ENCODE data around the gene PTPN18. TPM values are rescaled to one million over a fixed set of nuclear protein-coding genes. Genes with fewer than 3 reads are reported as not detected.
A peak's percentile ranks its signal among the peaks of the same experiment; 100 is the strongest.

The PTPN18 gene
- total RNA-seq, 4 donors from 2014 or later, result 3.0 to 15.2 (median 7.0) TPM

GRCh38 chr2:130337735-130338325, 18.0 kb upstream of the PTPN18 start:
- no peak overlapping the region for H3K4me3 ChIP-seq
- ATAC-seq (no peak), DNase-seq (no peak)
- intact Hi-C loops (cut with DNase I; ENCODE audit: low total_unique reads) (no loop called here), in situ Hi-C loops (cut with MboI; ENCODE audit: low sequenced_read_pairs in 4 of 4) (loop anchor here (5.0 to 25.0 kb wide), 3 partner anchors 151 to 401 kb away; partner anchors contain the start of genes MZT2B (in 3 of the 4), SMPD4 (in 3 of the 4) and TUBA3E (in 3 of the 4))
- H3K4me1 ChIP-seq, result peaks cover 5 to 7% of the 10 kb centered on the region in 2 donors
- no peaks in the 10 kb centered on the region for H3K27me3 ChIP-seq
- TF ChIP-seq POLR2A (IDR thresholded peaks at IDR 0.05) (no peak), CTCF (IDR thresholded peaks at IDR 0.05 in 4 of 5, conservative IDR thresholded peaks at IDR 0.05 in 1 of 5) (no peak)
- H3K27ac ChIP-seq, result no peak overlapping the region
- H3K9me3 ChIP-seq, result no peaks in the 10 kb centered on the region
- peaks cover 0 to 8% of the 10 kb centered on the region in 2 donors for H3K36me3 ChIP-seq

GRCh38 chr2:130338793-130339345, 17.0 kb upstream of the PTPN18 start:
- Histone ChIP-seq H3K4me1 (peaks cover 10 to 16% of the 10 kb centered on the region in 2 donors), H3K36me3 (peaks cover 0 to 8% of the 10 kb centered on the region in 2 donors), H3K9me3 (no peaks in the 10 kb centered on the region), H3K27me3 (no peaks in the 10 kb centered on the region), H3K27ac (peak overlapping the region in 1 of 4 donors; percentile 15), H3K4me3 (no peak overlapping the region)
- no peak for TF ChIP-seq POLR2A (IDR thresholded peaks at IDR 0.05)
- TF ChIP-seq CTCF (IDR thresholded peaks at IDR 0.05 in 4 of 5, conservative IDR thresholded peaks at IDR 0.05 in 1 of 5), result no peak
- intact Hi-C loops (cut with DNase I; ENCODE audit: low total_unique reads) (no loop called here), in situ Hi-C loops (cut with MboI; ENCODE audit: low sequenced_read_pairs in 4 of 4) (loop anchor here (5.0 to 25.0 kb wide), 3 partner anchors 152 to 402 kb away; partner anchors contain the start of genes MZT2B (in 3 of the 4), SMPD4 (in 3 of the 4) and TUBA3E (in 3 of the 4))
- ATAC-seq, result no peak
- DNase-seq, result no peak

- TF ChIP-seq CTCF (IDR thresholded peaks at IDR 0.05 in 4 of 5, conservative IDR thresholded peaks at IDR 0.05 in 1 of 5) (no peak), POLR2A (IDR thresholded peaks at IDR 0.05) (no peak)
- no peak for DNase-seq
- H3K27ac ChIP-seq, result no peak overlapping the region
- H3K4me1 ChIP-seq, result peaks cover 14 to 21% of the 10 kb centered on the region in 2 donors
- in situ Hi-C loops (cut with MboI; ENCODE audit: low sequenced_read_pairs in 4 of 4), result loop anchor here (5.0 to 25.0 kb wide), 3 partner anchors 153 to 403 kb away; partner anchors contain the start of genes MZT2B (in 3 of the 4), SMPD4 (in 3 of the 4) and TUBA3E (in 3 of the 4)
- H3K36me3 ChIP-seq, result peaks cover 0 to 16% of the 10 kb centered on the region in 2 donors
- no peak overlapping the region for H3K4me3 ChIP-seq
- H3K9me3 ChIP-seq, result no peaks in the 10 kb centered on the region
- intact Hi-C loops (cut with DNase I; ENCODE audit: low total_unique reads), result loop anchor here (5.0 kb wide), 3 partner anchors 463 to 1332 kb away; partner anchors contain the start of gene FAM168B
- no peaks in the 10 kb centered on the region for H3K27me3 ChIP-seq
- no peak for ATAC-seq
Observed at GRCh38 chr2:130339885-130340745, 15.7 kb upstream of the PTPN18 start.

- Histone ChIP-seq H3K36me3 (peaks cover 0 to 31% of the 10 kb centered on the region in 2 donors), H3K9me3 (no peaks in the 10 kb centered on the region), H3K27ac (peak overlapping the region; percentile 87 to 91 (median 88)), H3K27me3 (no peaks in the 10 kb centered on the region), H3K4me3 (peak overlapping the region; percentile 73 to 99 (median 85)), H3K4me1 (peaks cover 14 to 21% of the 10 kb centered on the region in 2 donors)
- ATAC-seq, result no peak
- in situ Hi-C loops (cut with MboI; ENCODE audit: low sequenced_read_pairs in 4 of 4), result loop anchor here in 3 of 4 donors (25.0 kb wide), 2 partner anchors 154 to 404 kb away; partner anchors contain the start of genes MZT2B (in 3 of the 3), SMPD4 (in 3 of the 3) and TUBA3E (in 3 of the 3)
- DNase-seq, result no peak
- TF ChIP-seq CTCF (IDR thresholded peaks at IDR 0.05 in 4 of 5, conservative IDR thresholded peaks at IDR 0.05 in 1 of 5), result no peak
- TF ChIP-seq POLR2A (IDR thresholded peaks at IDR 0.05), result no peak
- intact Hi-C loops (cut with DNase I; ENCODE audit: low total_unique reads), result loop anchor here (1.0 to 5.0 kb wide), 5 partner anchors 14 to 1331 kb away; partner anchors contain the start of genes FAM168B and MZT2B
Observed at GRCh38 chr2:130341562-130342019, 14.3 kb upstream of the PTPN18 start.

Data from gastrocnemius medialis (tissue), 4 donors.